ENCODE measurements around the gene ANKS1B. TPM values are rescaled to one million over a fixed set of nuclear protein-coding genes. Genes with fewer than 3 reads are reported as not detected.

Gene ANKS1B
- total RNA-seq, 1 donor from 2014 or later: 8.2 TPM

GRCh38 chr12:98754095-98754494 is 1230.6 kb downstream of the ANKS1B start:
- Histone ChIP-seq H3K4me1 (peaks cover 0 to 2% of the 10 kb centered on the region in 2 donors), H3K4me3 (no peak overlapping the region), H3K27ac (no peak overlapping the region), H3K36me3 (no peaks in the 10 kb centered on the region), H3K9me3 (no peaks in the 10 kb centered on the region), H3K27me3 (no peaks in the 10 kb centered on the region)
- TF ChIP-seq, protein P1, sequence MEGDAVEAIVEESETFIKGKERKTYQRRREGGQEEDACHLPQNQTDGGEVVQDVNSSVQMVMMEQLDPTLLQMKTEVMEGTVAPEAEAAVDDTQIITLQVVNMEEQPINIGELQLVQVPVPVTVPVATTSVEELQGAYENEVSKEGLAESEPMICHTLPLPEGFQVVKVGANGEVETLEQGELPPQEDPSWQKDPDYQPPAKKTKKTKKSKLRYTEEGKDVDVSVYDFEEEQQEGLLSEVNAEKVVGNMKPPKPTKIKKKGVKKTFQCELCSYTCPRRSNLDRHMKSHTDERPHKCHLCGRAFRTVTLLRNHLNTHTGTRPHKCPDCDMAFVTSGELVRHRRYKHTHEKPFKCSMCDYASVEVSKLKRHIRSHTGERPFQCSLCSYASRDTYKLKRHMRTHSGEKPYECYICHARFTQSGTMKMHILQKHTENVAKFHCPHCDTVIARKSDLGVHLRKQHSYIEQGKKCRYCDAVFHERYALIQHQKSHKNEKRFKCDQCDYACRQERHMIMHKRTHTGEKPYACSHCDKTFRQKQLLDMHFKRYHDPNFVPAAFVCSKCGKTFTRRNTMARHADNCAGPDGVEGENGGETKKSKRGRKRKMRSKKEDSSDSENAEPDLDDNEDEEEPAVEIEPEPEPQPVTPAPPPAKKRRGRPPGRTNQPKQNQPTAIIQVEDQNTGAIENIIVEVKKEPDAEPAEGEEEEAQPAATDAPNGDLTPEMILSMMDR (IDR thresholded peaks at IDR 0.05): no peak
- intact Hi-C loops (cut with DNase I): no loop called here
- DNase-seq (ENCODE audit: low spot score in 2 of 2): no peak

DNA sequence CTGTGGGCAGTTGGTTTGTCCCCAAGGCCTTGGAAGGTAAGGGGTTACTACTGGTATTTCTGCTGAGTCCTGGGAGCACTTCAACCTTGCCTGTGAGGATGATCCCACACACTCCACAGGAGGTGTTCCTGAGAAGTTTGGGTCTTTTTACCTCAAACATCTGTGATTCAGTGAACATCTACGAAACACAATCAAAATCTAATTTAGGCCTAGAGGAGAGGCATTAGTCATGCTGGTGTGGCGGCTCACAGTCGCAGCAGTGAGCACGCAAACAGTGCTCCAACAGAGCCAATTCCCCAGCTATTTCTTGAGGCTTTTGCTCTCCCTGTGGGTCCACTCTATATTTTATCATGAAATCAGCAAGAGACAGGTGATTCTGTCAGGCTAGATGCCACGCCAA is 1232.0 kb downstream of the ANKS1B start:
- no peaks in the 10 kb centered on the region for H3K27me3 ChIP-seq
- no peaks in the 10 kb centered on the region for H3K4me1 ChIP-seq
- no peaks in the 10 kb centered on the region for H3K9me3 ChIP-seq
- no peak overlapping the region for H3K4me3 ChIP-seq
- H3K27ac ChIP-seq: no peak overlapping the region
- intact Hi-C loops (cut with DNase I): no loop called here
- no peaks in the 10 kb centered on the region for H3K36me3 ChIP-seq
- TF ChIP-seq, protein P1 (IDR thresholded peaks at IDR 0.05): no peak
- DNase-seq (ENCODE audit: low spot score in 2 of 2): no peak

GRCh38 chr12:98751580-98752115 is 1233.1 kb downstream of the ANKS1B start:
- no peaks in the 10 kb centered on the region for H3K9me3 ChIP-seq
- H3K36me3 ChIP-seq: no peaks in the 10 kb centered on the region
- H3K27me3 ChIP-seq: no peaks in the 10 kb centered on the region
- TF ChIP-seq, protein P1 (IDR thresholded peaks at IDR 0.05): no peak
- H3K4me1 ChIP-seq: no peaks in the 10 kb centered on the region
- intact Hi-C loops (cut with DNase I): no loop called here
- DNase-seq (ENCODE audit: low spot score in 2 of 2): no peak
- no peak overlapping the region for H3K4me3 ChIP-seq
- H3K27ac ChIP-seq: no peak overlapping the region

- peaks cover 0 to 3% of the 10 kb centered on the region in 2 donors for H3K4me1 ChIP-seq
- no peaks in the 10 kb centered on the region for H3K9me3 ChIP-seq
- intact Hi-C loops (cut with DNase I): no loop called here
- TF ChIP-seq, protein P1 (IDR thresholded peaks at IDR 0.05): no peak
- no peaks in the 10 kb centered on the region for H3K36me3 ChIP-seq
- no peak overlapping the region for H3K4me3 ChIP-seq
- H3K27ac ChIP-seq: no peak overlapping the region
- DNase-seq (ENCODE audit: low spot score in 2 of 2): no peak
- no peaks in the 10 kb centered on the region for H3K27me3 ChIP-seq
These were observed 1234.2 kb downstream of the ANKS1B start for GRCh38 chr12:98750511-98750910.

DNA sequence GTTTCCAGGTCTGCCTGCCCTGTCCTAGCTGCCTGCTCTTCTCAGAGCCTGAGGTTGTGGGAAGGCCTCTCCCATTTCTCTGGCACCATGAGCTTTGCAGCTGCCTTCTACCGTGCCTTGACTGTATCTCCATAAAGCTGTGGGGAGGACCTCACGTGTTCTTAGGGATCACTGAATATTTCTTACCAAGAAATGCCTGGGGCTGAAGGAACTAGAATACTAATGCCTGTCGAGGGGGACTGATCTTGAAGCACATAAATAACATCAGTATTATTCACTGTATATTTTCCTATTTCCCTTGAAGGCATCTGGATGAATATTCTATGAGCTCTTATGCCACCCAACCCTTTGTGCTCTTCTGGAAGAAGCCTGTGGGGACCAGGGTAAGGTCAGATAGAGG is 1236.3 kb downstream of the ANKS1B start:
- Histone ChIP-seq H3K4me1 (peaks cover 0 to 3% of the 10 kb centered on the region in 2 donors), H3K4me3 (no peak overlapping the region), H3K27ac (no peak overlapping the region), H3K27me3 (no peaks in the 10 kb centered on the region), H3K36me3 (no peaks in the 10 kb centered on the region), H3K9me3 (no peaks in the 10 kb centered on the region)
- intact Hi-C loops (cut with DNase I): no loop called here
- no peak for DNase-seq (ENCODE audit: low spot score in 2 of 2)
- TF ChIP-seq, protein P1 (IDR thresholded peaks at IDR 0.05): no peak
